Measurements from ENCODE around the gene ABHD16A. TPM values are rescaled to one million over a fixed set of nuclear protein-coding genes. Genes with fewer than 3 reads are reported as not detected.

The ABHD16A gene
- total and polyA plus RNA-seq, 2 of the 13 experiments (the other 11 are each of a cell fraction or from before 2014, with no cell fraction given) = 43.5 to 45.4 TPM

GRCh38 chr6:31664790-31665500 lies 38.2 kb downstream of the ABHD16A start, which contains the start of gene GPANK1 (continued):
- peak; percentile 80 for TF ChIP-seq PATZ1 (CRISPR knock-in tag; IDR thresholded peaks at IDR 0.05)
- TF ChIP-seq ZNF468 (CRISPR knock-in tag; IDR thresholded peaks at IDR 0.05) = no peak
- TF ChIP-seq SP140L (CRISPR knock-in tag; IDR thresholded peaks at IDR 0.05; ENCODE audit: borderline replicate concordance) = no peak
- TF ChIP-seq ARID3A (IDR thresholded peaks at IDR 0.05; ENCODE audit: low read depth, low read length) = peak; percentile 75
- no peak for TF ChIP-seq SMARCE1 (IDR thresholded peaks at IDR 0.05; ENCODE audit: borderline replicate concordance)
- TF ChIP-seq RORA (CRISPR knock-in tag; IDR thresholded peaks at IDR 0.05) = no peak
- no peak; the same call in 1 of the 2 replicates for TF ChIP-seq ZKSCAN5 (CRISPR knock-in tag; IDR thresholded peaks at IDR 0.05)
- peak; percentile 21; the same call in 1 of the 2 replicates for TF ChIP-seq ARNTL (CRISPR knock-in tag; IDR thresholded peaks at IDR 0.05)
- TF ChIP-seq SRSF1 (optimal IDR thresholded peaks at IDR 0.05; ENCODE audit: low read depth, low read length) = no peak
- peak; percentile 34; the same call in 1 of the 2 replicates for TF ChIP-seq HDAC1 (CRISPR knock-in tag; IDR thresholded peaks at IDR 0.05)
- TF ChIP-seq ZBTB7A (CRISPR knock-in tag; IDR thresholded peaks at IDR 0.05) = peak; percentile 52
- no peak; the same call in 1 of the 2 replicates for TF ChIP-seq ZNF280D (CRISPR knock-in tag; IDR thresholded peaks at IDR 0.05)
- no peak for TF ChIP-seq GZF1 (CRISPR knock-in tag; IDR thresholded peaks at IDR 0.05)
- peak; percentile 83; the same call in 1 of the 2 replicates for TF ChIP-seq ZNF414 (CRISPR knock-in tag; IDR thresholded peaks at IDR 0.05)
- TF ChIP-seq IRF9 (CRISPR knock-in tag; IDR thresholded peaks at IDR 0.05; ENCODE audit: borderline replicate concordance) = peak; percentile 81
- TF ChIP-seq ZNF510 (CRISPR knock-in tag; IDR thresholded peaks at IDR 0.05; ENCODE audit: low read depth) = no peak; the same call in 1 of the 2 replicates
- TF ChIP-seq NFYB (CRISPR knock-in tag; IDR thresholded peaks at IDR 0.05) = peak; percentile 31; the same call in 1 of the 2 replicates
- no peak; the same call in 1 of the 2 replicates for TF ChIP-seq SOX5 (CRISPR knock-in tag; IDR thresholded peaks at IDR 0.05; ENCODE audit: borderline replicate concordance)
